CD4-positive, alpha-beta T cell treated with Interleukin-12 subunit alpha and Interleukin-12 subunit beta, for 1 hour (primary cell): ENCODE data around the gene RTN3.
"Not testable (repeated sequence)": the region's sequence is repeated elsewhere in the genome, so short reads cannot be mapped to it uniquely, and the experiment has no call there.

Experiments
- DNase-seq: peaks from one replicate; pipeline ENCODE4 v3.0.0-alpha.2; 2020

Gene RTN3

GRCh38 chr11:63681321-63682065, at the start of gene RTN3:
Gene RTN3, plus strand, starts transcription at chr11:63681500. Its CDS starts 137 bp downstream, at chr11:63681637.
- peak; percentile 99 for DNase-seq

- DNase-seq: peak; percentile 78
These were observed 45.4 kb upstream of the RTN3 start for GRCh38 chr11:63635762-63636465.

GRCh38 chr11:63638436-63638835, 42.9 kb upstream of the RTN3 start:
- not testable (repeated sequence) for DNase-seq

GRCh38 chr11:63639199-63639832, 42.0 kb upstream of the RTN3 start:
- peak; percentile 13 for DNase-seq

- no peak for DNase-seq
These were observed 39.6 kb upstream of the RTN3 start for GRCh38 chr11:63641727-63642126.

- DNase-seq: no peak
These were observed 38.1 kb upstream of the RTN3 start for GRCh38 chr11:63643205-63643604.

GRCh38 chr11:63652671-63653070, 28.6 kb upstream of the RTN3 start:
- peak; percentile 5 for DNase-seq

- DNase-seq: no peak
These were observed 20.3 kb upstream of the RTN3 start for GRCh38 chr11:63660972-63661371.

GRCh38 chr11:63663809-63664208, 17.5 kb upstream of the RTN3 start:
- DNase-seq: no peak

- DNase-seq: no peak
These were observed 14.4 kb upstream of the RTN3 start for GRCh38 chr11:63666874-63667273.

- DNase-seq: no peak
These were observed 13.1 kb upstream of the RTN3 start for GRCh38 chr11:63667995-63668795.

GRCh38 chr11:63670096-63670432, 11.2 kb upstream of the RTN3 start:
- no peak for DNase-seq

GRCh38 chr11:63670433-63671321, 10.6 kb upstream of the RTN3 start:
- DNase-seq: peak; percentile 35

GRCh38 chr11:63671322-63672155, 9.8 kb upstream of the RTN3 start, which contains the start of gene ATL3:
Gene ATL3, minus strand, starts transcription at chr11:63671376. Its CDS starts 41 bp downstream, at chr11:63671335.
- peak; percentile 96 for DNase-seq

- DNase-seq: no peak
These were observed 9.2 kb upstream of the RTN3 start for GRCh38 chr11:63672156-63672463.

- DNase-seq: no peak
These were observed 8.3 kb upstream of the RTN3 start for GRCh38 chr11:63672936-63673539.

- DNase-seq: no peak
These were observed 7.7 kb upstream of the RTN3 start for GRCh38 chr11:63673579-63673978.

GRCh38 chr11:63680834-63681320, 423 bp upstream of the RTN3 start:
- peak; percentile 10 for DNase-seq

GRCh38 chr11:63682066-63683021, 1.0 kb downstream of the RTN3 start:
- no peak for DNase-seq
